ENCODE measurements around the gene GPR32.
"Not testable (repeated sequence)": the region's sequence is repeated elsewhere in the genome, so short reads cannot be mapped to it uniquely, and the experiment has no call there.

GPR32 gene

GRCh38 chr19:50797781-50798658, 27.8 kb downstream of the GPR32 start:
- DNase-seq (ENCODE audit: low read depth, low spot score) = no peak
- H3K27ac ChIP-seq = no peak overlapping the region

GRCh38 chr19:50798659-50799546, 28.6 kb downstream of the GPR32 start:
- no peak for DNase-seq (ENCODE audit: low read depth, low spot score)
- H3K27ac ChIP-seq = no peak overlapping the region

- H3K27ac ChIP-seq = no peak overlapping the region
- no peak for DNase-seq (ENCODE audit: low read depth, low spot score)
Observed at GRCh38 chr19:50799547-50799851, 29.2 kb downstream of the GPR32 start.

- no peak for DNase-seq (ENCODE audit: low read depth, low spot score)
- H3K27ac ChIP-seq = no peak overlapping the region
Observed at GRCh38 chr19:50801107-50801506, 30.8 kb downstream of the GPR32 start.

GRCh38 chr19:50803633-50804419, 33.6 kb downstream of the GPR32 start:
- DNase-seq (ENCODE audit: low read depth, low spot score) = no peak
- peak overlapping the region; percentile 94 for H3K27ac ChIP-seq

- peak; percentile 93 for DNase-seq (ENCODE audit: low read depth, low spot score)
- H3K27ac ChIP-seq = peak overlapping the region; percentile 94
Observed at GRCh38 chr19:50804420-50805272, 34.4 kb downstream of the GPR32 start.

GRCh38 chr19:50808856-50809255, 38.6 kb downstream of the GPR32 start:
- H3K27ac ChIP-seq = no peak overlapping the region

GRCh38 chr19:50811622-50812238, 41.5 kb downstream of the GPR32 start:
- not testable (repeated sequence) for H3K27ac ChIP-seq; DNase-seq (ENCODE audit: low read depth, low spot score)

More at GRCh38 chr19:50808856-50809255, 38.6 kb downstream of the GPR32 start:
- DNase-seq (ENCODE audit: low read depth, low spot score) = no peak

- no peak for DNase-seq (ENCODE audit: low read depth, low spot score)
- H3K27ac ChIP-seq = no peak overlapping the region
Observed at GRCh38 chr19:50812474-50812873, 42.2 kb downstream of the GPR32 start.

- no peak overlapping the region for H3K27ac ChIP-seq
Observed at GRCh38 chr19:50814883-50815282, 44.6 kb downstream of the GPR32 start.

GRCh38 chr19:50815439-50815838, 45.2 kb downstream of the GPR32 start:
- DNase-seq (ENCODE audit: low read depth, low spot score) = no peak
- H3K27ac ChIP-seq = no peak overlapping the region

More at GRCh38 chr19:50814883-50815282, 44.6 kb downstream of the GPR32 start:
- no peak for DNase-seq (ENCODE audit: low read depth, low spot score)

GRCh38 chr19:50817941-50818858, 47.9 kb downstream of the GPR32 start:
- H3K27ac ChIP-seq = no peak overlapping the region
- no peak for DNase-seq (ENCODE audit: low read depth, low spot score)

GRCh38 chr19:50818859-50819472, 48.7 kb downstream of the GPR32 start:
- DNase-seq (ENCODE audit: low read depth, low spot score) = no peak

GRCh38 chr19:50819636-50820035, 49.4 kb downstream of the GPR32 start:
- no peak overlapping the region for H3K27ac ChIP-seq
- no peak for DNase-seq (ENCODE audit: low read depth, low spot score)

More at GRCh38 chr19:50818859-50819472, 48.7 kb downstream of the GPR32 start:
- no peak overlapping the region for H3K27ac ChIP-seq

GRCh38 chr19:50820086-50820485, 49.8 kb downstream of the GPR32 start:
- DNase-seq (ENCODE audit: low read depth, low spot score) = no peak

GRCh38 chr19:50820549-50821247, 50.4 kb downstream of the GPR32 start:
- no peak for DNase-seq (ENCODE audit: low read depth, low spot score)
- H3K27ac ChIP-seq = no peak overlapping the region

More at GRCh38 chr19:50820086-50820485, 49.8 kb downstream of the GPR32 start:
- H3K27ac ChIP-seq = no peak overlapping the region

- DNase-seq (ENCODE audit: low read depth, low spot score) = no peak
- no peak overlapping the region for H3K27ac ChIP-seq
Observed at GRCh38 chr19:50821248-50821612, 51.0 kb downstream of the GPR32 start.

All from epithelial cell of prostate (primary cell).